HK-2 (cell line): Measurements from ENCODE around the gene LMNTD2.

ENCODE experiments used
- DNase-seq: peaks from one replicate; pipeline ENCODE4 v3.0.0-alpha.2; 2018; ENCODE audit not compliant: unreplicated experiment

The LMNTD2 gene

GRCh38 chr11:507727-508515, 52.6 kb downstream of the LMNTD2 start:
- DNase-seq: no peak

GRCh38 chr11:506995-507726, 53.4 kb downstream of the LMNTD2 start, which contains the start of gene RNH1:
RNH1 (minus strand) TSS chr11:507242; CDS start chr11:502162, 5,080 bp downstream.
- peak; percentile 98 for DNase-seq

GRCh38 chr11:506238-506994, 54.1 kb downstream of the LMNTD2 start:
- peak; percentile 90 for DNase-seq

GRCh38 chr11:504994-505344, 55.6 kb downstream of the LMNTD2 start:
- DNase-seq: no peak
